Measurements from ENCODE around the gene YLPM1.

YLPM1 gene

DNA sequence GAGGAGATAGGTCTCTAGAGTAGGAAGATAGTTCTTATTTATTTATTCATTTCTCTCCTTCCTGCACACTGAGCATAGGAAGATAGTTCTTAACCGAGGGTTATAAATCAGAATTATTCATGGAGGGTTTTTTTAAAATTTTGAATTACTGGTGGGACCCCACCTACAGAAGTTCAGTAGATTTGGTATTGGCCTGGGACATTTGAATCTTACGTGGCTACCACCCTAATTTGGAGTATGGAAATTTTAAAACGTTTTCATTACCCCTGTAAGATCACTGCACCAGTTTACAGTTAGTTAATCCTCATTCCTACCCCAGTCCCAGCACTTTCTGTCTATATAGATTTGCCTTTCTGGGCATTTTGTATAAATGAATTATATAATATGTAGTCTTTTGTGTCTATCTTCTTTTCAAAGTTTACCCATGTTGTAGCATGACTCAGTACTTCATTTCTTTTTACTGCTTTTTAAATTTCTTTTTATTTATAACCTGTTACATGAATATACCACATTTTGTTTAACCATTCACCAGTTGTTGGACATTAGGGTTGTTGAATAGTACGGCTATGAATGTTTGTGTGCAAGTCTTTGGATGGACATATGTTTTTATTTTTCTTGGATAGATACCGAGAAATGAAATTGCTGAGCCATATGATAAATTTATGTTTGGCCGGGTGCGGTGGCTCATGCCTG, 44.9 kb downstream of the YLPM1 start:
- H3K27me3 ChIP-seq (ENCODE audit: insufficient read depth, low read depth, severe bottlenecking) = no peaks in the 10 kb centered on the region
- TF ChIP-seq, protein P1, sequence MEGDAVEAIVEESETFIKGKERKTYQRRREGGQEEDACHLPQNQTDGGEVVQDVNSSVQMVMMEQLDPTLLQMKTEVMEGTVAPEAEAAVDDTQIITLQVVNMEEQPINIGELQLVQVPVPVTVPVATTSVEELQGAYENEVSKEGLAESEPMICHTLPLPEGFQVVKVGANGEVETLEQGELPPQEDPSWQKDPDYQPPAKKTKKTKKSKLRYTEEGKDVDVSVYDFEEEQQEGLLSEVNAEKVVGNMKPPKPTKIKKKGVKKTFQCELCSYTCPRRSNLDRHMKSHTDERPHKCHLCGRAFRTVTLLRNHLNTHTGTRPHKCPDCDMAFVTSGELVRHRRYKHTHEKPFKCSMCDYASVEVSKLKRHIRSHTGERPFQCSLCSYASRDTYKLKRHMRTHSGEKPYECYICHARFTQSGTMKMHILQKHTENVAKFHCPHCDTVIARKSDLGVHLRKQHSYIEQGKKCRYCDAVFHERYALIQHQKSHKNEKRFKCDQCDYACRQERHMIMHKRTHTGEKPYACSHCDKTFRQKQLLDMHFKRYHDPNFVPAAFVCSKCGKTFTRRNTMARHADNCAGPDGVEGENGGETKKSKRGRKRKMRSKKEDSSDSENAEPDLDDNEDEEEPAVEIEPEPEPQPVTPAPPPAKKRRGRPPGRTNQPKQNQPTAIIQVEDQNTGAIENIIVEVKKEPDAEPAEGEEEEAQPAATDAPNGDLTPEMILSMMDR (IDR thresholded peaks at IDR 0.05; ENCODE audit: low read depth, low read length) = no peak
- no peak overlapping the region for H3K27ac ChIP-seq
- H3K36me3 ChIP-seq = peaks cover 66% of the 10 kb centered on the region
- no peaks in the 10 kb centered on the region for H3K9me3 ChIP-seq (ENCODE audit: severe bottlenecking)
- no peak overlapping the region for H3K4me3 ChIP-seq (ENCODE audit: low read depth, low read length)
- no peak for DNase-seq

DNA sequence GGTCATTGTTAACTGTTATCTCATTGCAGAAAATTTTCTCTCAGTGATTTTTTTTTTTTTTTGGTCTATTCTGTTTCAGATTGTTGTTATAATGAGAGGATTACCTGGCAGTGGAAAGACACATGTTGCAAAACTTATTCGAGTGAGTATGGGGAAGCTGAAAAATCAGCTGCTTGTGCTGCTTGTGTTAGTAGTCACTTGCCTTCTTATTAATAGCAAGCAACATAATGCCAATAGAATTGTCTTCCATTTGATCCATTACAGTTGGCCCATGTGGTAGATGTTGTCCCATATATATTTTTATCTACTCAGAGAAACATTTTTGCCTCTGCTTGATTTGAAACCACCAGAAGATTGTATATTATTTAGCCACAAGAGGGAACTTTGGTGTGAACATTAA, 53.0 kb downstream of the YLPM1 start:
- no peak for DNase-seq
- H3K4me3 ChIP-seq (ENCODE audit: low read depth, low read length) = no peak overlapping the region
- TF ChIP-seq, protein P1 (IDR thresholded peaks at IDR 0.05; ENCODE audit: low read depth, low read length) = no peak
- H3K9me3 ChIP-seq (ENCODE audit: severe bottlenecking) = no peaks in the 10 kb centered on the region
- H3K36me3 ChIP-seq = peaks cover 83% of the 10 kb centered on the region
- H3K27ac ChIP-seq = no peak overlapping the region
- no peaks in the 10 kb centered on the region for H3K27me3 ChIP-seq (ENCODE audit: insufficient read depth, low read depth, severe bottlenecking)

DNA sequence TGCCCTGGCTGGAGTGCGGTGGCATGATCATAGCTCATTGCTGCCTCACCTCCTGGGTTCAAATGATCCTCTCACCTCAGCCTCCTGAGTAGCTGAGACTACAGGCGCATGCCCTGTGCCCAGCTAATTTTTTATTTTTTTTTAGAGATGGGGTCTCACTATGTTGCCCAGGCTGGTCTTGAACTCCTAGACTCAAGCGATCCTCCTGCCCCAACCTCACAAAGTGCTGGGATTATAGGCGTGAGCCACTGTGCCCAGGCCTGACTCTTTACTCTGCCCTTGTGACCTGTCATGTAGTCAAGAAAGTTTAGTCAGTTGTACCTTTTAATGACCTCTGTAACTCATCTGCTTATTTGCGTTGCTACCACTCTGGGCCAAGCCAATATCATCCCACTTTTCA, 57.2 kb downstream of the YLPM1 start:
- Histone ChIP-seq H3K27me3 (ENCODE audit: insufficient read depth, low read depth, severe bottlenecking) (no peaks in the 10 kb centered on the region), H3K4me3 (ENCODE audit: low read depth, low read length) (no peak overlapping the region), H3K27ac (no peak overlapping the region), H3K9me3 (ENCODE audit: severe bottlenecking) (no peaks in the 10 kb centered on the region), H3K36me3 (peaks cover 68% of the 10 kb centered on the region)
- DNase-seq = no peak
- TF ChIP-seq, protein P1 (IDR thresholded peaks at IDR 0.05; ENCODE audit: low read depth, low read length) = no peak

DNA sequence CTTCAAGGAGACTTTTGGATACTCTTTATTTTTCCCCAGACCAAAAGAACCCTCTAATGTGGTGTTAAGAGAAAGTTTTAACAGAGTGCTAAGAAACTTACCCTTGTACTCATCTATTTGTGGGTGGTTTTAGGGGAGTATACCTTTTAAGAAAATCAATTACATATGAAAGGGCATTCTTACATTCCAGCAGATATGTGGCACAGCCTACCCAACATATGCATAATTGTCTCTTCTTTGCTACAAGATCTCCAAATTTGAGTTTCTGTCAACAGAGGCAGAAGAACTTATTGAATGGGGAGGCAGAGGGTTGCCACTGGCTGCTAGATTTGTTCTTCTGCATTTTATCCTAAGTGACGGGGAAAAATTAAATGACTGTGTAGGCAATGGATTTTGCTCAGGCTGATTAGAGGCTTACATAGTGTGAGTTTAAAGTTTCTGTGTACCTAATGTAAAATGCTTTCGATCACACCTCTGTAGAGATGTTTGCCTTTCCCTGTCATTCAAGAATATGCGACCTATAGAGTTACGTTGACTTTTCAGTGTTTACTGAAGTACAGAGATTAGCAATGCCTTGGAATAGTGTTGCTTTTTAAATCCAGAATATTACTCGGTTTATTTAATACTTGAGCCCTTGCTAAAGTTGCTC, 58.3 kb downstream of the YLPM1 start:
- no peak overlapping the region for H3K4me3 ChIP-seq (ENCODE audit: low read depth, low read length)
- TF ChIP-seq, protein P1 (IDR thresholded peaks at IDR 0.05; ENCODE audit: low read depth, low read length) = no peak
- H3K27ac ChIP-seq = no peak overlapping the region
- H3K36me3 ChIP-seq = peaks cover 59% of the 10 kb centered on the region
- no peaks in the 10 kb centered on the region for H3K9me3 ChIP-seq (ENCODE audit: severe bottlenecking)
- DNase-seq = no peak
- no peaks in the 10 kb centered on the region for H3K27me3 ChIP-seq (ENCODE audit: insufficient read depth, low read depth, severe bottlenecking)

DNA sequence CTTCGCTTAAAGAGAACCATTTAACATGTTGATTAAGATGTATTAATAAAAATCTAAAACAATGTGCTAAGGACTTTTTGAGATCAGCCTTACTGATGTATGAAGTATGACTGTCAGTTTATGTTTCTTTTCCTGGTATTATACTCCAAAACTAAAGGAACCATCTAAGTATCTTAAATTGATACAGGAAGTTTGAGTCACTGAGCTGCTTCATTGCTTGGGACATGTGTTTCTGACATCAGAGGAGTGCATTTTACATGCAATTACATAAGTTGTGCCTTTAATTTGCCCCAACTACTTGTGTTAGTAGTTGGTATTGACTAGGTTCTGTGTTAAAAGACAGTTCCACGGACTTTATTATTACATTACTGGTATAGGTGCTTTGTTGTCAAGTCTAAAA, 61.9 kb downstream of the YLPM1 start:
- TF ChIP-seq, protein P1 (IDR thresholded peaks at IDR 0.05; ENCODE audit: low read depth, low read length) = no peak
- no peak for DNase-seq
- H3K27me3 ChIP-seq (ENCODE audit: insufficient read depth, low read depth, severe bottlenecking) = no peaks in the 10 kb centered on the region
- H3K36me3 ChIP-seq = peaks cover 48% of the 10 kb centered on the region
- H3K27ac ChIP-seq = no peak overlapping the region
- no peaks in the 10 kb centered on the region for H3K9me3 ChIP-seq (ENCODE audit: severe bottlenecking)
- no peak overlapping the region for H3K4me3 ChIP-seq (ENCODE audit: low read depth, low read length)
